GM12878 (cell line): ENCODE results near the gene MYO3A.

Experiments used
- BHLHE40 ChIP-seq, 2 experiments: fragments of 450-650 bp in 1 of 2; IDR thresholded peaks; 2 replicates each; pipeline ENCODE4 v1.6.1; 2011 to 2017; ENCODE audit warnings: low read depth in 2 of 2, borderline replicate concordance in 1 of 2, improper control_type of control experiment in 1 of 2, low read length in 1 of 2, mild to moderate bottlenecking in 1 of 2
- HDGF ChIP-seq: fragments of 450-650 bp; IDR thresholded peaks from 2 replicates; pipeline ENCODE4 v1.6.1; 2016; ENCODE audit warnings: antibody characterized with exemption
- MTA3 ChIP-seq: IDR thresholded peaks from 2 replicates; pipeline ENCODE4 v1.6.1; 2012; ENCODE audit warnings: low read length, inconsistent platforms, borderline replicate concordance
- NFXL1 ChIP-seq: fragments of 450-650 bp; IDR thresholded peaks from 2 replicates; pipeline ENCODE4 v1.6.1; 2017; ENCODE audit warnings: antibody characterized with exemption, mild to moderate bottlenecking, borderline replicate concordance
- POLR2A ChIP-seq: IDR thresholded peaks from 2 replicates; pipeline ENCODE4 v1.6.1; 2011; ENCODE audit warnings: low read depth, mild to moderate bottlenecking, low read length
- POLR2AphosphoS5 ChIP-seq: IDR thresholded peaks from 2 replicates; pipeline ENCODE4 v1.6.1; 2011; ENCODE audit warnings: mild to moderate bottlenecking, low read length, inconsistent platforms
- TARDBP ChIP-seq: IDR thresholded peaks from 2 replicates; pipeline ENCODE4 v1.6.1; 2016; ENCODE audit warnings: borderline replicate concordance
- TF ChIP-seq, protein P1 (sequence below): fragments of 150-350 bp; IDR thresholded peaks from 2 replicates; pipeline ENCODE4 v1.6.1; 2016; ENCODE audit warnings: low read depth, low read length
- TF ChIP-seq, protein P2 (sequence below), 3 experiments: IDR thresholded peaks in 2 of 3; conservative IDR thresholded peaks in 1 of 3; 2 replicates each; pipeline ENCODE4 v1.5.1; 2011; ENCODE audit warnings: low read depth in 3 of 3, low read length in 3 of 3, mild to moderate bottlenecking in 3 of 3, control low read depth in 2 of 3, moderate library complexity in 2 of 3, inconsistent platforms in 1 of 3, mixed read lengths in 1 of 3; ENCODE audit not compliant: control insufficient read depth in 2 of 3, insufficient read depth in 1 of 3; ENCODE audit errors: extremely low read depth in 1 of 3
- TF ChIP-seq, protein P3 (sequence below): fragments of 450-650 bp; conservative IDR thresholded peaks from 2 replicates; pipeline ENCODE4 v1.6.1; 2017; ENCODE audit warnings: mild to moderate bottlenecking, moderate library complexity
- TF ChIP-seq, protein P4 (sequence below): IDR thresholded peaks from 2 replicates; pipeline ENCODE4 v1.6.1; 2012; ENCODE audit warnings: low read depth, low read length, improper control_type of control experiment

DNA sequence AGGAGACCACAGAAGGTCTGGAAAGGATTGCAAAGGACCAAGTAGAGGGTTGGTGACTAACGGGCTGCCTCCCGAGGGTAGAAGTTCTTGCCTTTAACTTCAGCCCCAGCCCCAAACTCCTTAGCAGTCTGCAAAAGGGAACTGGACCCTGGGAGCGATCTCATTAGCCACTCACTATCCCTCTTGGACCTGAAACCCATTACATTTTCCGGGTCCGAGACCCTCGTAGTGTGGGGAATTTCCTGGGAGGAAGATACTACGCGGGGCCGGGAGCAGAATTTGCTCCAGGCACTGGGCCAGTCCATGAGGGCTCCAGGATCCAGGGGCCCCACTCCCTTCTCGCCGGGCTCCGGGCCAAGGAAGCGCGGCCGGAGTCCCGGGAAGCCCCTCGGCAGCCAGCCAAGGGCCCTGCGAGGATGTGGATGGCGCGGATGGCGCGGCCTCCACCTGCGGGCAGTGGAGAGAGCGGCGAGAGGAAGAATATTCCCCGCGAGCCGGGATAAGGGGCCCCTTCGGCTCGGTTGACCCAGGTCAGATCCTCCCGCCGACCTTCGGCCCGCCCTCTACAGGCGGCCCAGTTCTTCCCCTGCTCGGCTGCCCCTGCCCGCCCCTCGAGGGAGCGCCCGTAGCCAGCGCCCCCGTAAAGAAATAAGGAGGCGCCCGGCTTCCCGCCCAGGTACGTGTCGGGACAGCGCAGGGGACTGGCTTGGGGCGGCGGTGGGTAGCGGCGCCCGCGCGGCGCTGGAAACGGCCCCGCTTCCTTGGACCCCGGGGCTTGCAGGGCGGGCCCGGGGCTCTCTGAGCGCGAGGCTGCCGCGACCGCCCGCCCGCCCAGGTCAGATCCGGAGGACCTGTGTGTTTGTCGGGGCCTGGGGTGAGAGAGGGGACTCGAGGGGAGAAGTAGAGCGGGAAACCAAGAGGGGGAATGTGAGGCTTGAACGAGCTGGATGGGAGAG is at the start of gene MYO3A:
- TF ChIP-seq BHLHE40 (IDR thresholded peaks at IDR 0.05; ENCODE audit: borderline replicate concordance in 1 of 2, low read depth in 2 of 2, low read length in 1 of 2) (no peak), POLR2A (no peak), POLR2AphosphoS5 (no peak), TARDBP (no peak), HDGF (no peak), NFXL1 (no peak), MTA3 (no peak)
- TF ChIP-seq, protein P1, sequence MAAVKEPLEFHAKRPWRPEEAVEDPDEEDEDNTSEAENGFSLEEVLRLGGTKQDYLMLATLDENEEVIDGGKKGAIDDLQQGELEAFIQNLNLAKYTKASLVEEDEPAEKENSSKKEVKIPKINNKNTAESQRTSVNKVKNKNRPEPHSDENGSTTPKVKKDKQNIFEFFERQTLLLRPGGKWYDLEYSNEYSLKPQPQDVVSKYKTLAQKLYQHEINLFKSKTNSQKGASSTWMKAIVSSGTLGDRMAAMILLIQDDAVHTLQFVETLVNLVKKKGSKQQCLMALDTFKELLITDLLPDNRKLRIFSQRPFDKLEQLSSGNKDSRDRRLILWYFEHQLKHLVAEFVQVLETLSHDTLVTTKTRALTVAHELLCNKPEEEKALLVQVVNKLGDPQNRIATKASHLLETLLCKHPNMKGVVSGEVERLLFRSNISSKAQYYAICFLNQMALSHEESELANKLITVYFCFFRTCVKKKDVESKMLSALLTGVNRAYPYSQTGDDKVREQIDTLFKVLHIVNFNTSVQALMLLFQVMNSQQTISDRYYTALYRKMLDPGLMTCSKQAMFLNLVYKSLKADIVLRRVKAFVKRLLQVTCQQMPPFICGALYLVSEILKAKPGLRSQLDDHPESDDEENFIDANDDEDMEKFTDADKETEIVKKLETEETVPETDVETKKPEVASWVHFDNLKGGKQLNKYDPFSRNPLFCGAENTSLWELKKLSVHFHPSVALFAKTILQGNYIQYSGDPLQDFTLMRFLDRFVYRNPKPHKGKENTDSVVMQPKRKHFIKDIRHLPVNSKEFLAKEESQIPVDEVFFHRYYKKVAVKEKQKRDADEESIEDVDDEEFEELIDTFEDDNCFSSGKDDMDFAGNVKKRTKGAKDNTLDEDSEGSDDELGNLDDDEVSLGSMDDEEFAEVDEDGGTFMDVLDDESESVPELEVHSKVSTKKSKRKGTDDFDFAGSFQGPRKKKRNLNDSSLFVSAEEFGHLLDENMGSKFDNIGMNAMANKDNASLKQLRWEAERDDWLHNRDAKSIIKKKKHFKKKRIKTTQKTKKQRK = no peak
- TF ChIP-seq, protein P2, sequence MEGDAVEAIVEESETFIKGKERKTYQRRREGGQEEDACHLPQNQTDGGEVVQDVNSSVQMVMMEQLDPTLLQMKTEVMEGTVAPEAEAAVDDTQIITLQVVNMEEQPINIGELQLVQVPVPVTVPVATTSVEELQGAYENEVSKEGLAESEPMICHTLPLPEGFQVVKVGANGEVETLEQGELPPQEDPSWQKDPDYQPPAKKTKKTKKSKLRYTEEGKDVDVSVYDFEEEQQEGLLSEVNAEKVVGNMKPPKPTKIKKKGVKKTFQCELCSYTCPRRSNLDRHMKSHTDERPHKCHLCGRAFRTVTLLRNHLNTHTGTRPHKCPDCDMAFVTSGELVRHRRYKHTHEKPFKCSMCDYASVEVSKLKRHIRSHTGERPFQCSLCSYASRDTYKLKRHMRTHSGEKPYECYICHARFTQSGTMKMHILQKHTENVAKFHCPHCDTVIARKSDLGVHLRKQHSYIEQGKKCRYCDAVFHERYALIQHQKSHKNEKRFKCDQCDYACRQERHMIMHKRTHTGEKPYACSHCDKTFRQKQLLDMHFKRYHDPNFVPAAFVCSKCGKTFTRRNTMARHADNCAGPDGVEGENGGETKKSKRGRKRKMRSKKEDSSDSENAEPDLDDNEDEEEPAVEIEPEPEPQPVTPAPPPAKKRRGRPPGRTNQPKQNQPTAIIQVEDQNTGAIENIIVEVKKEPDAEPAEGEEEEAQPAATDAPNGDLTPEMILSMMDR (IDR thresholded peaks at IDR 0.05 in 2 of 3, conservative IDR thresholded peaks at IDR 0.05 in 1 of 3; ENCODE audit: control insufficient read depth in 2 of 3, extremely low read depth in 1 of 3, insufficient read depth in 1 of 3, low read depth in 3 of 3, low read length in 3 of 3) = no peak
- TF ChIP-seq, protein P3, sequence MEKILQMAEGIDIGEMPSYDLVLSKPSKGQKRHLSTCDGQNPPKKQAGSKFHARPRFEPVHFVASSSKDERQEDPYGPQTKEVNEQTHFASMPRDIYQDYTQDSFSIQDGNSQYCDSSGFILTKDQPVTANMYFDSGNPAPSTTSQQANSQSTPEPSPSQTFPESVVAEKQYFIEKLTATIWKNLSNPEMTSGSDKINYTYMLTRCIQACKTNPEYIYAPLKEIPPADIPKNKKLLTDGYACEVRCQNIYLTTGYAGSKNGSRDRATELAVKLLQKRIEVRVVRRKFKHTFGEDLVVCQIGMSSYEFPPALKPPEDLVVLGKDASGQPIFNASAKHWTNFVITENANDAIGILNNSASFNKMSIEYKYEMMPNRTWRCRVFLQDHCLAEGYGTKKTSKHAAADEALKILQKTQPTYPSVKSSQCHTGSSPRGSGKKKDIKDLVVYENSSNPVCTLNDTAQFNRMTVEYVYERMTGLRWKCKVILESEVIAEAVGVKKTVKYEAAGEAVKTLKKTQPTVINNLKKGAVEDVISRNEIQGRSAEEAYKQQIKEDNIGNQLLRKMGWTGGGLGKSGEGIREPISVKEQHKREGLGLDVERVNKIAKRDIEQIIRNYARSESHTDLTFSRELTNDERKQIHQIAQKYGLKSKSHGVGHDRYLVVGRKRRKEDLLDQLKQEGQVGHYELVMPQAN = no peak
- TF ChIP-seq, protein P4, sequence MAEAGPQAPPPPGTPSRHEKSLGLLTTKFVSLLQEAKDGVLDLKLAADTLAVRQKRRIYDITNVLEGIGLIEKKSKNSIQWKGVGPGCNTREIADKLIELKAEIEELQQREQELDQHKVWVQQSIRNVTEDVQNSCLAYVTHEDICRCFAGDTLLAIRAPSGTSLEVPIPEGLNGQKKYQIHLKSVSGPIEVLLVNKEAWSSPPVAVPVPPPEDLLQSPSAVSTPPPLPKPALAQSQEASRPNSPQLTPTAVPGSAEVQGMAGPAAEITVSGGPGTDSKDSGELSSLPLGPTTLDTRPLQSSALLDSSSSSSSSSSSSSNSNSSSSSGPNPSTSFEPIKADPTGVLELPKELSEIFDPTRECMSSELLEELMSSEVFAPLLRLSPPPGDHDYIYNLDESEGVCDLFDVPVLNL = no peak
